ENCODE measurements around the gene HAPLN2.
"Not testable (repeated sequence)": the region's sequence is repeated elsewhere in the genome, so short reads cannot be mapped to it uniquely, and the experiment has no call there.

Gene HAPLN2

DNA sequence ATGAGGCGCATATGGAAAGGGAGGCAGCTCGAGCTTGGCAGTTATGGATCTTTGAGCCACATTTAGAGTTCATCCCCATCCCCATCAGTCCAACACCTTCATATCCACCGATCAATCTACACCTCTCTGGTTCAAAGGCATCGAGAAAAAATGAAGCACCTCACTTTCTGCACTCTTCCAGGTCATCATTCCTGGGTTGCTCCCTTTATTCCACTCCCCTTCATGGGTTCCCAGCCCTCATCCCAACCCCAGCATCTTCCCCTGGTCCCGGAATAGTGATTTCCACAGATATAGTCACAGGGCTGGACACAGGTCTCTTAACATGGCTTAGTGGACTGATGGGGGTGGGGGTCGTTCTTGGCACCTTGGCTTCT, 354 bp downstream of the HAPLN2 start:
- no peak for DNase-seq (ENCODE audit: low read depth in 2 of 2)

DNA sequence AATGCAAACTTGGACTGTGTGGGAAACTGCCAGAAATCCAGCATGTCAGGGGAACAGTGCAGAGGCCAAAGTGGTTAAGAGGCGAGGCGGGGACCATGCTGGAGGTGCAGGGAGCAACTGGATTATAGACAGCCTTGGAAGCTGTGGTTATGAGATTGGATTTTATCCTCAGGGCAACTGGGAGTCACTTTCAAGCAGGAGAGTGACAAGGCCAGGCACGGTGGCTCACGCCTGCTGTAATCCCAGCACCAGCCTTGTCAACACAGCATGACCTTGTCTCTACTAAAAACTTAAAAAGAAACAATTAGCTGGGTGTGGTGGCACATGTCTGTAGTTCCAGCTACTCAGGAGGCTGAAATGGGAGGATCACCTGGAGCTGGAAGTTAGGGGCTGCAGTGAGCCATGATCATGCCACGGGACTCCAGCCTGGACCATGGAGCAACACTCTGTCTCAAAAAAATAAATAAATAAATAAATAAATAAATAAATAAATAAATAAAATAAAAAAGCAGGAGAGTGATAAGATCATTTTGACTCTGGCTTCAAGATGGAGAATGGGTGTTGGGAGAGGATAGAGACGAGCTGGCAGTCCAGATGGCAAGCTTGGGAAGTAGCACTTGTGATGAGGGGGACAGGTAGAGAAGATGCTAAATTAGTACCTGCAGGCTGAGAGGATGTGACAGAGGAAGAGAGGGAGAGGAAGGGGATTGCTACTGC, 3.5 kb downstream of the HAPLN2 start:
- DNase-seq (ENCODE audit: low read depth in 2 of 2), result no peak

DNA sequence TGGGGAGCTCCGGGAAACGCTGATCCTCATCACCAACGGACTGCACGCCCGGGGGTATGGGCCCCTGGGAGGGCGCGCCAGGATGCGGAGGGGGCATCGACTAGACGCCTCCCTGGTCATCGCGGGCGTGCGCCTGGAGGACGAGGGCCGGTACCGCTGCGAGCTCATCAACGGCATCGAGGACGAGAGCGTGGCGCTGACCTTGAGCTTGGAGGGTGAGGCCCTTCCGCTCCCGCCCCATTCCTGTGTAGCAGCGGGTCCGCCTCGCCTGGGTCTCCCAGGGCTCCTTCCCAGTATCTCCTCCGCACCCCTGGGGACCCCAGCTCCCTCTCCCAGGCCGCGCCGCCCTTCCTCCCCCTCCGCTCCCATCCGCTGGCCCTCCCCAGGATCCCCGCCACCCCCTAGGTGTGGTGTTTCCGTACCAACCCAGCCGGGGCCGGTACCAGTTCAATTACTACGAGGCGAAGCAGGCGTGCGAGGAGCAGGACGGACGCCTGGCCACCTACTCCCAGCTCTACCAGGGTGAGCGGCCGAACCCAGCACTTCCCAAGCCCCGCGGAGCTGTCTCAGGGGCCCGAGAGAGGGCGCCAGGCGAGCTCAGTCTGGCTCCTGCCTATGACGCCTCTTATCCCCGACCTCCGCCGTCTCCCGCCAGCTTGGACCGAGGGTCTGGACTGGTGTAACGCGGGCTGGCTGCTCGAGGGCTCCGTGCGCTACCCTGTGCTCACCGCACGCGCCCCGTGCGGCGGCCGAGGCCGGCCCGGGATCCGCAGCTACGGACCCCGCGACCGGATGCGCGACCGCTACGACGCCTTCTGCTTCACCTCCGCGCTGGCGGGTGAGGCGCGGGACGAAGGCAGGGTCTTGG, 5.0 kb downstream of the HAPLN2 start:
- DNase-seq (ENCODE audit: low read depth in 2 of 2), result peak in 1 of 2 donors; percentile 41

DNA sequence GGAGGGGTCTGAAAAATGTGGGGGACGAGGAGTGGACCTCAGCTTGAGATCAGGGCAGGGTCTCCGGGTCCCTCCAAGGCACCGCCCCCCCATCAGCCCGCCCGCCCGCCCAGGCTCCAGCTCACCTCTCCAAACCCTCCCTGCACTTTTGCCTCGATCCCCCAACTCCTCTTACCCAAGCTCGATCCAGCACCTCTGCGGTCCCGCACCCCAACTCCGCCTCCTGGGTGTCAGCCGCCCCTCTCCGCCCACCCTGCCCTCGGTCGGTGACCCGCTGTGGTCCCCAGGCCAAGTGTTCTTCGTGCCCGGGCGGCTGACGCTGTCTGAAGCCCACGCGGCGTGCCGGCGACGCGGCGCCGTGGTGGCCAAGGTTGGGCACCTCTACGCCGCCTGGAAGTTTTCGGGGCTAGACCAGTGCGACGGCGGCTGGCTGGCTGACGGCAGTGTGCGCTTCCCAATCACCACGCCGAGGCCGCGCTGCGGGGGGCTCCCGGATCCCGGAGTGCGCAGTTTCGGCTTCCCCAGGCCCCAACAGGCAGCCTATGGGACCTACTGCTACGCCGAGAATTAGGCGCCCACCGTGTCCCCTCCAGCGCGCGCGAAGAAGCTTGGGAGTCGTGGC, 5.7 kb downstream of the HAPLN2 start:
- no peak for DNase-seq (ENCODE audit: low read depth in 2 of 2)

DNA sequence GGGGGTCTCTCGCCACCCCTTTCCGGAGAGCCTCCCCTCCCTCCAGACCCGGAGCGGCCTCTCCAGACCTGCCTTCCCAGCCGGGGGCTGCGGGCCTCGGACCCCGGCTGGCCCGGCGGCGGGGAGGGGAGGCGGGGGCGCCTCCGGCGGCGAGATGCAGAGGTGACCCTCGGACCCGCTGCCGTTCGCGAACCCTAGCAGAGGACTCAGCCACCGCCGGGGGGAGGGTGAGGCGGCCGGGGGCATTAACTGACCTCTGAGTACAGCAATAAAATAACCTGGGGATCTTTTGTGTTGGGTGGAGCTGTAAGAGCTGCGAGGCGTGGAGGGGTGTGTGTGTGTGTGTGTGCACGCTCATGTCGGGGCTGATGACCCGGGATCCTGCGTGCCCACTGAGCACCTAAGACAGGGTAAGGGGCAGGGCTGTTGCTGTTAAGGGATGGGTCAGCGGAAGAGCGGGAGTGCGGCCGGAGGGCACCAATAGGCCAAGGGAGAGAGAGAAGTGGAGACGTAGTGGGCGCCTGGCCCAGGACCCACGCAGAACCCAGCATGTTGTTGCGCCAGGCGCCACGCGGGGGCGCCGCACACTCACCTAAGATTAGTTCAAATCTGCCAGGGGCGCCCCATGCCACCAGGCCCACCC, 6.3 kb downstream of the HAPLN2 start:
- peak; percentile 66 to 71 for DNase-seq (ENCODE audit: low read depth in 2 of 2)

DNA sequence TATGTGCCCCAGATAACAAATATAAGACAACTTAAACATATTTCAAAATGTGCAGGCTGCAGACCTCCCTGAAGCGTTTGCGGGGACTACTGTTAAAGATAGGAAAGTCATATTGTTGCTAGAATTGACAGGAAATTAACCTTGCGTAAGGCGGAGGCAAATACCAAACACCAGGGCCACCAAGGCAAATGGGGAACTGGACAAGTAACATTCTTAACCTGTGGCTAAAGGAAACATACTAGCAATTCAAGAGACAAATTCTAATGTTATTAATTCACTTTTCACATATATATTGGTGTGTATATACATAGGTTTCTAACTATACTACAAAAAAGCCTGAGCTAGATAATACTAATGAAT, 6.8 kb downstream of the HAPLN2 start:
- DNase-seq (ENCODE audit: low read depth in 2 of 2), result no peak

DNA sequence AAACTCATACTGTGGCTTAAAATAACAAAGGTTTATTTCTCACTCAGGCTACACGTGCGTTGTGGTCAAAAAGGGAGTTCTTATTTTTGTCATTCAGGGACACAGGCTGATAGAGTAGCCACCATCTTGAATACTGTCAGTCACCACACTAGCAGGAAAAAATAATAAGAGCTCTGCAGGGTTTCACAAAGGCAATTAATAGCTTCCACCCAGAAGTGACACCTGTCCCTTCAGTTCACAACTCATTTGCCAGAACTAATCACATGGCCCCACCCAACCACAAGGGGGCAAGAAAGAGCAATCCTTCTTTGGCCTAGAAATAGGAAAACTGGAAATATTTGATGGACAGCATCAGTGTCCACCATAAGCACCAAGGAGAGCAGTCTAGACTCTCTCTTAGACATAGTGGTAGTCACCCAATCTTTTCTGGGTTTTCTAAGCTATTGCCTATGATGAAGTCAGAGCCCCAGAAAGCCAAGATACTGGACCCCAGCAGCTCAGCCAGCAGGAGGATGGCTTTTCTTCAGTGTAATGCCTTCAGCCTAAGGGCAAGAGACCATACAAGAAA, 8.2 kb downstream of the HAPLN2 start:
- no peak for DNase-seq (ENCODE audit: low read depth in 2 of 2)

DNA sequence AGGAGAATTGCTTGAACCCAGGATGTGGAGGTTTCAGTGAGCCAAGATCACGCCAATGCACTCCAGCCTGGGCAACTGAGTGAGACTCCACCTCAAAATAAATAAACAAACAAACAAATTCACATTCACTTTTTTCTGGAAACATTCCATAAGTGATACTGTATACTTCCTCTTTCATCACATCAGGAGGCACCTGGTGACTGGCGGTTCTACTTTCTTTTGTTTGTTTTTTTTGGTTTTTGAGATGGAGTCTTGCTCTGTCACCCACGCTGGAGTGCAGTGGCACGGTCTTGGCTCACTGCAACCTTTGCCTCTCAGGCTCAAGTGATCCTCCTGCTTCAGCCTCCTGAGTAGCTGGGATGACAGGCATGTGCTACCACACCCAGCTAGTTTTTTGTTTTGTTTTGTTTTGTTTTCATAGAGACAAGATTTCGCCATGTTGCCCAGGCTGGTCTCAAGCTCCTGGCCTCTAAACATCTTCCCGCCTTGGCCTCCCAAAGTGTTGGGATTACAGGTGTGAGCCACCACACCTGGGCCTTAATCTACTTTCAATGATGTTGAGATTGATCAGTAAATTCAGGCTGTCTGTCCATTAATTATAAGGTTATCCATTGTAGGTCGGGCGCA, 10.7 kb downstream of the HAPLN2 start:
- no peak for DNase-seq (ENCODE audit: low read depth in 2 of 2)

DNA sequence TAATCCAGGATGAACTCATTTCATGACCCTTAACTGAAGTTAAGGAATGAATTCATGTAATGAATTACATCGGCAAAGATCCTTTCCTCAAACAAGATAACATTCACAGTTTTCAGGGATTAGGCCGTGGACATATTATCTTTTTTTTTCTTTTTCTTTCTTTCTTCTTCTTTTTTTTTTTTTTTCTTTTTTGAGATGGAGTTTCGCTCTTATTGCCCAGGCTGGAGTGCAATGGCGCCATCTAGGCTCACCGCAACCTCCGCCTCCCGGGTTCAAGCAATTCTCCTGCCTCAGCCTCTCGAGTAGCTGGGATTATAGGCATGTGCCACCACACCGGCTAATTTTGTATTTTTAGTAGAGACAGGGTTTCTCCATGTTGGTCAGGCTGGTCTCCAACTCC, 11.9 kb downstream of the HAPLN2 start:
- DNase-seq (ENCODE audit: low read depth in 2 of 2), result not testable (repeated sequence)

DNA sequence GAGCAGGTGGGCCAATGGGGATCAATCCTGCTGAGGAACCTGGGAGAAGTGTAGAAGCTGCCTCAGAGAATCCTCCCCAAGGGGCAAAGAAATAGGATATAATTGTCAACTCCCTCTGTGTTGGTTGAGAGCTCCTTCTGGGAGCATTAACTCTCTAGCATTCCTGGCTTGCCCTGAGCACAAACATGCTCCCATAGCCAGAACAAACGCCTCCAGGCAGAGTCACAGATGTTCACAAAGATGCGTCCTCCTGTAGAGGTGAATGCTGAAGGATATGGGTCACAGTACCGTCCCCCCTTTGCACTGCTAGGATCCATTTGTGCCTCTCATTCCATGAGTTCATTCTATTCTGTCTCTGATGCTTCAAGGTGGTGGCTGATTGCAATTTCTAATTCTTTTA, 13.1 kb downstream of the HAPLN2 start:
- DNase-seq (ENCODE audit: low read depth in 2 of 2), result no peak

DNA sequence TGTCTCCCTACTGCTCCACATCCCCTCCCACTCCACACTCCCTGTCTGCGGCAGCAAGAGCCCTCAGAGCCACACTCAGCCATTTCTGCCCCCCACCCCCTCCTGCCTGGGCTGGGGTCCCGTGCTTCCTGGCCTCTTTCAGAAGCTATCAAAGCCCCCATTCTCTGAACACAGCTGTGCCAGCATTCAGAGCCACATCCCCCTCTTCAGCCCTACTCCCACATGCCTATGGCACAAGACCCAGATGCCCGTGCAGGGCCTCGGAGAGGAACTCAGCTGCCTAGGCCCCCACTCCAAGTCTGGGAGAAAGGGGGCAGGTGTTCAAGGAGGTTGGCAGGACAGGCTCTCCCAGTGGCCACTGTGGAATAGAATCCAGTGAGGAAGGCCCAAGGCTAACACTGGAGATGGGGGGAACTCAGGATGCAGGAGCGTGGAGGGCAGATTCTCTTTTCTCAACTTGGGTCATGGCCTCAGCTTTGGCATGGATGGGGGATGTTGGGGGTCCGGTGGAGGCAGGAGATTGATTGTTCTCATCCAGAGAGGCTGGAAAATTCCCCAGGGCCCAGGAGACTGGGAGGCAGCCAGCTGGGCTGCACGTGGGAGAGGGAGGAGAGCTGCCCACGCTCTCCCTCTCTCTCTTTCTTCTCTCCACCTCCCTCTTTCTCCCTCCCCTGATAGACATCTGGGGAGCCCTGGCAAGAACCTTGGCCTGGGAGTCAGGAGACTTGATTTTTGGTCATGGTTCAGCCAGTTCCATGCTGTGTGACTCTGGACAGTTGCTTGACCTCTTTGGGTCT, 19.2 kb downstream of the HAPLN2 start:
- no peak for DNase-seq (ENCODE audit: low read depth in 2 of 2)

DNA sequence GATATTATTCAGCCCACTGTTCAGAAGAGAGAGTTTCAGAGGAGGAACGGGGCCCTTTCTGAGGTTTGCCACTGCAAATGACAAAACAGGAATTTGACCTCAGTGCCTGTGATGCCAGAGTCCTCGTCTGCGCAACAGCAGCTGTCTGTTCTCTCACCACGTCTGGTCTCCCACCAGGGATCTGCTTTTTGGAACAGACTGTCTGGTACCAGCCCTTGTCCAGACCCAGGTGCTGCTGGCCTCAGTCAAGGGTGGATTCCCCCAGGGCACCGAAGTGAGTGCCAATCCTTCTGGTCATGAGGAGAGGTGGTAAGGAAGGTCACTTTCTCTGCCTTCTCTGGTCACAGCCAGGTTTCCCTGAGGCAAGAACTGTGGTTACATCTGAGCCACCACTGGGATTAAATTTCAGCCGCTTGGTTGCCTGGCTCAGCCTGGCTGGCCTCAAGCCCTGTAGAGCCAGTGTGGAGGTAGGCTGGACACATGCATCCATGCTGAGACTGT, 20.4 kb downstream of the HAPLN2 start:
- no peak for DNase-seq (ENCODE audit: low read depth in 2 of 2)

DNA sequence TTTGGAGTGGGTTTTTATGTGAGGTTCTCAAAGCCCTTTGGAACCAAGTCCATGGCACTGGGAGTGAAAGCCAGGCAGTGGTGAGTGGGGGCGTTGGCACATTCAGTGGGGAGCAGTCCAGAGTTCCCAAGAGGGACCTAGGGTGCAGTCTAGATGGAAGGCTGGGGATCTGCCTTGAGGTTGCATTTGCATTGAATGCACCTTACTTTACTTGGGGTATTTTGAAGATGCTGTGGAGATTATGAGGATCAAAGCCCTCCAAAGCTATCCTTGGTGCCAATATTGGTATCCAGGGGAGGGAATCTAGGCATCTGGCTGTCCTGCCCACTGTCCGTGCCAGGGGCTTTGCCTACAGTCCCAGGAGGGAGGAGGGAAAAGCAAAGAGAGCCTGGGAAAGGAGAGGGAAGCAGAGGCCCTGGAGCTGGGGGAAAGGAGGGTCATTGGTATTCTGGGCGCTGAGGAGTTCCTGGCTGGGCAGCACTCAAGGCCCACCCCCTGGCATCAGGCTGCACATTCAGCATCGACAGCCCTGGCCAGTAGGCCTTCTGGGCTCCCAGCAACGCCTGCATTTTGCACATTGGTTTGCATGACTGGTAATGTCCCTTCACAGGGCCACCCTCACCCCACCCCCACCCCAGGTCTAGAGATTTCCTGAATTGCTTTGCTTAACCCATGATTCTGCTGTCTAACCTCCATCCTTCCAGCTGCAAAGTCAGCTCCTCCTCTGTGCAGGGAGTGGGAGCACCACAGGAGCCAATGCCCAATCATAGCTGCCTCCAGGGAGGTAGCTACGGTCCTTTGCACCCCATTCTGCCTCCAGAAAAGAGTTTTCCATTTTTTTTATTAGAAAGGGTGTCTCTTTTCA, 21.9 kb downstream of the HAPLN2 start:
- DNase-seq (ENCODE audit: low read depth in 2 of 2), result no peak

DNA sequence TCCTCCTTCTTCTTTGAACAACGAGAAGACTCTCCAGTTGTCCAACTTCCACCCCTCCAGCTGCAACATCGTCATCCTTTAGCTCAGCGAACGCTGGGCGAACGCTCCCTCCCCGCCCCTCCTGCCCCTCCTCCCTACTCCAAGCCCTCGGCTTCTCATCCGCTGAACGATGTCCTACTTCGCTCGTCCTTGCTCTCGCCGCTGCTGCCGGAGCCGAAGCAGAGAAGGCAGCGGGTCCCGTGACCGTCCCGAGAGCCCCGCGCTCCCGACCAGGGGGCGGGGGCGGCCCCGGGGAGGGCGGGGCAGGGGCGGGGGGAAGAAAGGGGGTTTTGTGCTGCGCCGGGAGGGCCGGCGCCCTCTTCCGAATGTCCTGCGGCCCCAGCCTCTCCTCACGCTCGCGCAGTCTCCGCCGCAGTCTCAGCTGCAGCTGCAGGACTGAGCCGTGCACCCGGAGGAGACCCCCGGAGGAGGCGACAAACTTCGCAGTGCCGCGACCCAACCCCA, 22.6 kb downstream of the HAPLN2 start, which contains the start of gene BCAN:
Gene BCAN, plus strand, starts transcription at position 357 of the 504 bp plus-strand sequence. CDS start 3,938 bp downstream, outside the sequence.
- DNase-seq (ENCODE audit: low read depth in 2 of 2), result no peak

DNA sequence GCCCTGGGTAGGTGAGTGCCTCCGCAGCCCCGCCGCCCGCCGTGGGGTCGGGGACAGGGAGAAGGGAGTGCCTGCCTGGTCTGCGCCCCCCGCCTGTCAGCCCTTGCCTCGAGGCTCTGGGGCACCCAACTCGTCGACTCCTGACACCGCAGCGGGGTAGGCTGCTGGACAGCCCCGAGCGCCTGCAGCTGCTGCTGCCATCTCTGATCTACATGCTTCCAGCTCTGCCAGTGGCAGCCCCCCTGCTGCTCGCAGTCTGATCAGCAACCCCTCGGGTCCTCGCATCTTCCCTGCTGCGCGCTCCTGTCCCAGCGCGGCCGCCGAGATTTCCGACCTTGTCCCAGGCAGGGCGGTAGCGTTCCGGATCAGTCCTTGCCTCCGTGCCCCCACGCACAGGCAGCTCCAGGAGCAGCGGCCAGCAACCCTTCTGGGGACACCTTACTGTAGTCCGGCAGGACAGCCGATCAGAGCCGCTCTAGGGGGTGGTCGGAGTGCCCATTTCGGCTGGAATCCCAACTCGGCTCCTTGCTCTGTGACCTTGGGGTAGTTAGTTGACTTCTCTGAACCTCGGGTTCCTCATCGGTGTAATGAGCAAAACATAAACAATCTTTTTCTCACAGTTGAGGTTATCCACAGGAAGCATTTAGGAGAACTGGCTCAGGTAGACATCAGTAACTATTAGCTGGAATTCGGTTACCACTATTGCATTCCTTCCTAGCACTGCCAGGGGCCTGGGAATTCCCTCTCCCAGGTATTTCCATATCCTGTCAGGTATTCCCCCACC, 23.2 kb downstream of the HAPLN2 start:
- DNase-seq (ENCODE audit: low read depth in 2 of 2), result no peak

DNA sequence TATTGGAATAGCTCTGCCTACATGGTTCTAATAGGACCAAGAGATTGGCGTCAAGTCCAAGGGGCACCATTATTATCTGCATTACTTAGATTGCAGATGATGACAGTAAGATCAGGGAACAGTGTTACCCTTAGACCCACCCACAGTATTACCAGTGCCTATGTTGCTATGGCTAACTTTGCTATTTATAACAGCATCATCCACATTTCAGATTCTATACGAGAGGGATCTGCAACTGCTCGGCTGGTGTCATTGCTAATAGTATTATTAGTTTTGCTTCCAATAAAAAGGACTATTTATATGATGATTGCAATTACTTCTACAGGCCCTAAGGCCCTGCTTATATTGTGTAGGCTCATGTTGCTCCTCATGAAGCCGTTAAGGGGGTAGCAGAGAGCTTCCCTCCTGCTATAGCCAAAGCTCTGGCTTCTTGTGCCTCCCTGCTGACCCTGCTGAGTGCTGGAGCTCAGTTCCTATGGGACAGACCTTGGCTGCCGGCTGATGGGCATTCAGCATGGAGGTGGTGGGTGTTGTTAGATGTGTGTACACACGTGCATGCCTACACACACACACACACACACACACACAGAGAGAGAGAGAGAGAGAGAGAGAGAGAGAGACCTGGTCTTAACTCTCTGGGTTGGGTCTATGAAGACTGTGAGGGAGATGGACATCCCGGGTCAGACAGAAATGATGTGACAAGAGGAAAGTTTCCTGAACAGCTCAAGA, 24.0 kb downstream of the HAPLN2 start:
- no peak for DNase-seq (ENCODE audit: low read depth in 2 of 2)

DNA sequence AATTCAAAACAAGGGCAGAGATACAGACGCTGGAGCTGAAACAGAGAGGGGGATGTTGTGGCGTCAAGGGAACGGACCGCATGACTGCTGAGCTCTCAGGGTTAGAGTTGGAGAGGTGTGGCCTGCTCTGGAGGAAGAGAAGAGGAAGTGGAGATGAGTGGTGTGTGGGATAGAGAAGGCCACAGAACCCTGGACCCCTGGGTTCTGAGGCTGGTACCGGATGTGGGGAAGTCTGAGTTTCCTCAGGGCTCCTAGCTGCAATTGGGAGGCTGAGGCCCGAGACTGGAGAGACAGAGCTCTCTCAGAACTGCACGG, 24.5 kb downstream of the HAPLN2 start:
- DNase-seq (ENCODE audit: low read depth in 2 of 2), result no peak

DNA sequence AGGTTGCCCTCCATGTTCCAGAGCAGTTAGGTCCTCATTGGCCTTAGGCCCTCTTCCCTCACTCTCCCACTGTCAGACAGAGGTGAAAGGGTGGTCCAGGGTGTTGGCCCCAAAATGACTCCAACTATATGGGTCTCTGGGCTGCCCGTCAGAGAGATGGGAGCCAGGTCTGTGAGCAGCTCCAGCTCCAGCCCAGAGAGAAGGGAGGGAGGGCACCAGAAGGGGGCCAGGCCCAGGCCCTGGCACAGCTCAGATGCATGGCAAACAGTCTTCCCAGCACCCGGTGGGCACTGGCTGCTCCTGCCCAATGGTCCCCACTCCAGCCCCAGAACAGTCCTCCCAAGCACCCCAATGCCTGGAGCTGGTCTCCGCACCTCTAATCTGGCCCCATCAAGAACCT, 24.9 kb downstream of the HAPLN2 start:
- DNase-seq (ENCODE audit: low read depth in 2 of 2), result no peak

Data from stimulated activated CD4-positive, alpha-beta T cell treated with anti-CD3 and anti-CD28 coated beads, Interleukin-1b, Interleukin-23, amount 100 ng/mL, for 4 hours (primary cell).